HTR-8/SVneo (cell line): ENCODE results near the gene UGT1A6.

Source experiments
- DNase-seq: peaks from one replicate; pipeline ENCODE4 v3.0.0; 2011; ENCODE audit warnings: low spot score, mixed read lengths; ENCODE audit not compliant: insufficient read length
- FAIRE-seq: peaks from 2 replicates; lab custom pipeline; 2011; peaks lifted over from hg19 to GRCh38; lab: Jason Lieb, UNC

The UGT1A6 gene

DNA sequence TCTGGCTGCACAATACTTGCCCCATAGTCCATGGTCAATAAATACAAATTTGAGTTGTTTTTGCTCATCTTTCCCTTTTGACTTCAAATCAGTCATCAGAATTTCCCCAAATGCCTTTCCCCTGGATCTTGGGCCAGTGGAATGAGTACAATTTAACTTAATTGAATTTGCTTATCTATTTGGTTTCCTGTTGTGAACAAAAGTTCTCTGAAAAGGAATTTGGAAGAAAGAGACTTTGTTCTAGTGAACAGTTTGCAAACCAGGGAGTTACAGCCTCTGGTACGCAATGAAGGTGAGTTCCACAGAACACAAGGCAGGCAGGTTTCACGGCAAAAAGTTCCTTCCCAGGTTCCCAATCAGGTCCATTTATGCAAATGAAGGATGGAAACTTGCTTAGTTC lies 66.2 kb downstream of the UGT1A6 start:
- no peak for FAIRE-seq
- no peak for DNase-seq

DNA sequence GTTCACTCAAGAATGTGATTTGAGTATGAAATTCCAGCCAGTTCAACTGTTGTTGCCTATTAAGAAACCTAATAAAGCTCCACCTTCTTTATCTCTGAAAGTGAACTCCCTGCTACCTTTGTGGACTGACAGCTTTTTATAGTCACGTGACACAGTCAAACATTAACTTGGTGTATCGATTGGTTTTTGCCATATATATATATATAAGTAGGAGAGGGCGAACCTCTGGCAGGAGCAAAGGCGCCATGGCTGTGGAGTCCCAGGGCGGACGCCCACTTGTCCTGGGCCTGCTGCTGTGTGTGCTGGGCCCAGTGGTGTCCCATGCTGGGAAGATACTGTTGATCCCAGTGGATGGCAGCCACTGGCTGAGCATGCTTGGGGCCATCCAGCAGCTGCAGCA lies 67.4 kb downstream of the UGT1A6 start, which contains the start of gene UGT1A1:
UGT1A1 (plus strand) TSS at position 228 of the 400 bp plus-strand sequence; CDS start at position 246, 18 bp downstream.
- FAIRE-seq (no peak), DNase-seq (no peak)

DNA sequence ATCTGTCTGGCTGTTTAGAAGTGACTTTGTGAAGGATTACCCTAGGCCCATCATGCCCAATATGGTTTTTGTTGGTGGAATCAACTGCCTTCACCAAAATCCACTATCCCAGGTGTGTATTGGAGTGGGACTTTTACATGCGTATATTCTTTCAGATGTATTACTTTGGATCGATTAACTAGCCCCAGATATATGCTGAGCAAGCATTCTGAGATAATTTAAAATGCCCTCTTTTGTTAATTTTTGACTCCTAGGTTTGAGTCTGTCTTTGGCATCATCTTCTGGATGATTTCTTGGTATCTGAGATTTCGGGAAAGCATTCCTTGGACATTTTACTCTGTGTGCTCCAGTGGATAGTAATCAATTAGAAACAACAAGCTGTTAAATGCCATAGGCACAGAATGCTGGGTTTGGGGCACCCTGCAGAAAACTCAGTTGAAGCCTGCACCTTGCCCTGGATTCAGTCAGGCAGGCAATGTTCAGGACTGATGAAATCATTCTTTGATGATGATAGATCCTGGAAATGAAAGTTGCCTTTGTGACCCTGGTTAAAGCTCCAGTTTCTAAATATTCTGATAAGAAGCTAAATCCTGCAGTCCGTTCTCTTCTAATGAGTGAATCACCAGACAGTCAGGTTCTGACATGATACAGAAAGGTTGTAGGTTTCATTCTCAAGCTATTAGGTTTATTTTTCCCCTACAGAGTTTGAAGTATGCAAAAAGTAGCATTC lies 68.5 kb downstream of the UGT1A6 start:
- no peak for DNase-seq
- no peak for FAIRE-seq

DNA sequence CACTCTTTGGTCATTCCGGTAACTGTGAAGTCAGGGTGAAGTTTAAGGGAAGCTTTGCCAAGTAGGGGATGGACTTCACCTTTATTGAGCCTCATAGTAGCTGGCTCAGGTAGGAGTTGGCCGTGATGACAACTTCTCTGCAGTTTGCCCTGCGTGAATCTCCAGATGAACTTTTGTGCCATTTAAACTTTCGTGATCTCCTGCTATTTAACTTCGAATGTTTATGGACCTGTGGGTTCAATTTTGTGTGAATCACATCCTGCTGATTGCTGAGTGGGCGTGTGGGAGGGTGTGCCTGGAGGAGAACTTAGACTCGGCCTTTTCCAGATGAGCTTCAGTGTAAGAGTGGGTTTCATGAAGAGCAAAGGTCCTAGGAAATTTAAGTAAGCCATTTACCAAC lies 71.6 kb downstream of the UGT1A6 start:
- FAIRE-seq (no peak), DNase-seq (no peak)

GRCh38 chr2:233764761-233765160 lies 72.1 kb downstream of the UGT1A6 start:
- no peak for DNase-seq
- FAIRE-seq, result no peak

DNA sequence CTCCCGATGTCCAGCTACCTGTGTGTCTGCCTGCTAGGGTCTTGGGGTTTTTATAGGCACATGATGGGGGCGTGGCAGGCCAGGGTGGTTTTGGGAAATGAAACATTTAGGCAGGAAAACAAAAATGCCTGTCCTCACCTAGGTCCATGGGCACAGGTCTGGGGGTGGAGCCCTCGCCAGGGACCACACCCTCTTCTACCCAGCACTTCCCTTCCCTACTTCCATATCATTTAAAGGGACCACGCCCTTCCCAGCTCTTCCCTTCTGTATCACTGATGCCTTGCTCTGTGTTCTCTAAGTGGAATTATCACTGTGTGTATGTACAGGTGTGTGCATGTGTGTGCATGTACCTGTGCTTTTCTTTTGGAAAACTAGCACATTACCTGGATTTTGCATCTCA lies 73.7 kb downstream of the UGT1A6 start:
- DNase-seq (no peak), FAIRE-seq (no peak)

DNA sequence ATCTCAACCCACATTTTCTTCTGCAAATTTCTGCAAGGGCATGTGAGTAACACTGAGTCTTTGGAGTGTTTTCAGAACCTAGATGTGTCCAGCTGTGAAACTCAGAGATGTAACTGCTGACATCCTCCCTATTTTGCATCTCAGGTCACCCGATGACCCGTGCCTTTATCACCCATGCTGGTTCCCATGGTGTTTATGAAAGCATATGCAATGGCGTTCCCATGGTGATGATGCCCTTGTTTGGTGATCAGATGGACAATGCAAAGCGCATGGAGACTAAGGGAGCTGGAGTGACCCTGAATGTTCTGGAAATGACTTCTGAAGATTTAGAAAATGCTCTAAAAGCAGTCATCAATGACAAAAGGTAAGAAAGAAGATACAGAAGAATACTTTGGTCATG lies 75.4 kb downstream of the UGT1A6 start:
- FAIRE-seq, result no peak
- no peak for DNase-seq

GRCh38 chr2:233769260-233769659 lies 76.6 kb downstream of the UGT1A6 start:
- no peak for DNase-seq
- no peak for FAIRE-seq

- DNase-seq (no peak), FAIRE-seq (no peak)
Measured at GRCh38 chr2:233772153-233772552, 79.5 kb downstream of the UGT1A6 start.

GRCh38 chr2:233772583-233772982 lies 79.9 kb downstream of the UGT1A6 start:
- no peak for DNase-seq
- FAIRE-seq, result no peak

DNA sequence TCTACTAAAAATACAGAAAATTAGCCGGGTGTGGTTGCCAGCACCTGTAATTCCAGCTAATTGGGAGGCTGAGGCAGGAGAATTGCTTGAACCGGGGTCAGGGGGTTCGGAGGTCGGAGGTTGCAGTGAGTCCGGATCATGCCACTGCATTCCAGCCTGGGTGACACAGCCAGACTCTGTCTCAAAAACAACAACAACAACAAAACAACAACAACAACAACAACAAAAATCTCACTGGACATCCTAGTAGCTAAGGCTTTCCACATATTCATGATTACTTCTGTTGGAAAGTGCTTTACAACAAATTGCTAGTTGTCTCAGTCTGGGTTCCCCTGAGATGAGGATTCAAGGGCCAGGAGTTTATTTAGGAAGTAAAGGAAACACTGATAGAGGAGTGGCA lies 81.2 kb downstream of the UGT1A6 start:
- no peak for FAIRE-seq
- DNase-seq, result no peak

- FAIRE-seq, result no peak
- DNase-seq, result no peak
Measured at GRCh38 chr2:233775414-233775813, 82.7 kb downstream of the UGT1A6 start.

GRCh38 chr2:233778030-233778429 lies 85.3 kb downstream of the UGT1A6 start, which contains the start of gene MROH2A:
MROH2A (plus strand) TSS chr2:233778330; CDS start chr2:233779359, 1,029 bp downstream.
- DNase-seq (no peak), FAIRE-seq (no peak)

GRCh38 chr2:233779722-233780121 lies 87.0 kb downstream of the UGT1A6 start:
- FAIRE-seq, result no peak
- DNase-seq, result no peak

- DNase-seq, result no peak
- FAIRE-seq, result no peak
Measured at GRCh38 chr2:233780771-233781170, 88.1 kb downstream of the UGT1A6 start.

DNA sequence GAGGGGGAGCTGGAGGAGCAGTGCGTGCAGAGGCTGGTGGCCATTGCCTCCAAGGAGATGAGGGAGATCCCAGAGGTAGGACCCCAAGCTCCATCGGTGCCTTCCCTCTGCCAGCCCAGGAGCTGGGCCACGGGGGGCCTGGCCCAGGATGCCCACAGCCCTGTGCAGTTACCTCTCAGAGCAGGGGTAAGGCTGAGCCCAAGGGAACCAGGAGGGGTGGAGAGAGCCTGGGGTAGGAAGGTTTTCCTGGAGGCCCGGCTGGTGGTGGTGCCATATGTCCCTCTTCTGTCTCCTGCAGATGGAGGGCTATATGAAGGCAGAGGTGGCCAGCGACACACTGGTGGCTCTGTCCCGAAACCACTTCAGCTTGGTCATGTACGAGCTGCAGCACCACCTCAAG lies 96.9 kb downstream of the UGT1A6 start:
- FAIRE-seq (no peak), DNase-seq (no peak)

DNA sequence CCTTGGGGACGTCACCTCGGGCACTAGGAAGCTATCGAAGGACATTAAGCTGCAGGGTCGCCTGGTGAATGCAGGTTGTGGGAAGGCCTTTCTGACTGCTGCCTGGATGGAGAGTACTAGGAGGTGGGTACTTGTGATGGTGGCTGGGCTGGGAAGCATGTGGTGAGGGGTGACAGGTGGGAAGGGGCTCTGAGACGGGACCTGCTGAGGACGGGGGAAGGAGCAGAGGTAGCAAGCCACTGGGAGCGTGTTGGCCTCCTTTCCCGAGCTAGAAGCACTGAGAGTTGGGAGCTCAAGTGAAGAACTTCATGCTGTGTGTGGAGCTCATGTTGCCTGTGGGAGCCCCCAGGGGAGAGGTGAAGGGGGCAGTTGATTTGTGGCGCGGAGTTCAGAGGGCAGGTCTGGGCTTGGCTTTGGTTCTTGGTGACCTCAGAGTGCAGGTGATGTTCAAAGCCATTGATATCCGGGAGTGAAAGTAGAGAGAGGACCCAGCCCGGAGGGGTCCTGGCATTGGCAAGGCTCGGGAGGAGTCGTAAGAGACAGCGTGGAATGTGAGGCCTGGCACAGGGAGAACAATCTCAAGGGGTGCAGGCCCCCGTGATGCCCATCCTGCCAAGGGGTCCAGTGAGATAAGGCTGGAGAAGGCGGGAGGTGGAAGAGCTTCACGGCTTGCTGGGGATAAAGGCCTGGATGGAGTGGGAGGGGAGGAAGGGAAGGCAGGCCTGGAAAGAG lies 98.6 kb downstream of the UGT1A6 start:
- no peak for FAIRE-seq
- DNase-seq, result no peak

- FAIRE-seq (no peak), DNase-seq (no peak)
Measured at GRCh38 chr2:233791883-233792329, 99.2 kb downstream of the UGT1A6 start.

- DNase-seq (no peak), FAIRE-seq (no peak)
Measured at GRCh38 chr2:233792720-233793119, 100.0 kb downstream of the UGT1A6 start.

DNA sequence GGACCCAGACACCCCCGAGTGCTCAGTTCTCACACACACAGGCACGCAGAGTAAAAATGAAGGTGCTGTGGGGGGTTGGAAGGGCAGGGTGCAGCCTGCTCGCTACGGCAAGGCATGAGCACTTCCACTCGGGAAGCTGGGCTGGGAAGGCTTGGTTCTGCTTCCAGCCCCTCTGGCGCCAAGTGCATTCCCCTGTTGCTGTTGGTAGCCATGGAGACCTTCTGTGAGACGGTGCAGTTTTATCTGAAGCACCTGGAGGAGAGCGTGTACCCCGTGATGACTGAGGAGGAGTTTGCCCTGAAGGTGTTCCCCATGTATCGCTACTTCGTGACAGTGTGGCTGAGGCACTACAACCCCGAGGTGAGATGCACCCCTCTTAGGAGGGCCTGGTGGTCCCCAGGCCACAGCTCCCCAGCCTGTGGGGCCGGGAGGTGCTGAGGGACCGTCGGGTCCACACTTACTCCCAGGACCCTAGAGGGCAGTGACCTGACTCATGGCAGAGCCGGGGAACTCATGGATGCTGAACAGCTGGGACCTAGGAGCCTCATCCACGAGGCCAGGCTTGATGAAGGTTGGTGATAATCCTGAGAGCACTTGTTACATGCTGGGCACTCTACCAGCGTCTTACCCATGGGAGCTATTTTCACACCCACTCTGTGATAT lies 100.9 kb downstream of the UGT1A6 start:
- FAIRE-seq (no peak), DNase-seq (no peak)

DNA sequence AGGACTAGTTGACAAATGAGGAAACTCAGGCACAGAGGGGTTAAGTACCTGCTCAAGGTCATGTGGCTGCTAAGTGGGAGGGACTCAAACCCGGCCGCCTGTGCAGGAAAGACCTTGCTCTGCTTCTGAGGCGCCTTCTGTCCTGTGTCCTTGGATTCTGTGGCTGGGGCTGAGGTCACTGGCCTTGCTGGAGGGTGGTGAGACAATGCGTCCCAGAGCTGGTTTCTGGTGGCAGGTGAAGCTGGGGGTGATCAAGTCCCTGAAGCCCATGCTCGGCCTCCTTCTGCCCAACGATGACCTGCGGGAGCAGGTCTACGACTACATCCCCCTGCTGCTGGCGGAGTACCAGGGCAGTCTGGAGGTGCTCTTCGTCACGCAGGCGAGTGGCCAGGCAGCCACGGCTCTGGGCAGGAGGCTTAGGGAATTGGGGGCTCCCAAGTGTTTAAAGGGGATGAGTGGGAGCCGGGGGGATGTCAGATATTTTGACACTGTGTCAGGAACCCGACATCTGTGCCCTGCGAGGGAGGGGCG lies 101.5 kb downstream of the UGT1A6 start:
- DNase-seq, result no peak
- no peak for FAIRE-seq
